HG03558 (cell line): ENCODE data around the gene GNMT.
A peak's percentile ranks its signal among the peaks of the same experiment; 100 is the strongest.

ENCODE experiments used
- ATAC-seq: cut with Tn5 transposase; IDR thresholded peaks from one replicate; pipeline ENCODE4 v1.9.1; 2021; ENCODE audit warnings: moderate number of reproducible peaks; ENCODE audit not compliant: unreplicated experiment; ENCODE audit errors: extremely low read depth

The GNMT gene

GRCh38 chr6:42960243-42961019, at the start of gene GNMT:
Gene GNMT (plus strand): TSS chr6:42960754. CDS start chr6:42960768, 14 bp downstream.
- no peak for ATAC-seq

DNA sequence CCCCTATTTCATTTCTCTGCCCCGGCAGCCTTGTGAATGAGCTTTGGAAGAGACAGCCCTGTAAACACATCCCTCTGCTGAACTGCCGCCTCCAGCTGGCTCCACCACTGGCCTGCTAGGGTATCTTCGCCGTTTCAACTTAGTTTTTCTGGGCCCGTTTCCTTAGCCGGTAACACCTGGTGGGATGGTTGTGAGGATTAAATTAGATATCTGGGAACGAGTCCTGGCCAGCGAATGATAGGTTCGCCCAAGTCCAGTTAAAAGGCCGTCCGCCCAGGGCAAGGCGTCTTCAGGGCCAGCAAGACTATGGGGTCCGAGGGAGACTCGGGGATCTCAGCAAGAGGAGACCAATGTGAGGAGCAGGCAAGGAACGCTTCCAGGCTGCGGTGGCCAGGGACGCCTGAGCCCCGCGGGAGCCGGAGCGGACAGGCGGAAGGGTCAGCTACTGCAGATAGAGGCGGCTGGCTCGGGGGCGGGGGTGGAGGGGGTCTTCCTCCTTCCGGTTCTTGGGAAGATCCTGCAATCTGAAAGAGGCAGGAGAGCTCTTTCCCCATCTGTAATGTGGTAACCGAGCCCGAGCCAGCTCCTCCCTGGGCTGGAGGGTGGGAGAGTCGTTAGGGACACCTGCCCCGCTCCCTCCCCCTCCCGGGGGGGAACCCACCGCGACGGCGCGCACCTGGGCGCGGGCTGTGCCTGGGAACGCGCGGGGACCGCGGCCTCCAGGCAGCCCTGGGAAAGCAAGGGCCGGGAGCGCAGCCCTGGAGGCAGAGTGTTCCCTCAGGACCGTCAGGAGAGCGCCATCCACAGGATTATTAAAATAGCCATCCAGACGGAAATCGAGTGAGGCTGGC, 49.2 kb upstream of the GNMT start:
- no peak for ATAC-seq

DNA sequence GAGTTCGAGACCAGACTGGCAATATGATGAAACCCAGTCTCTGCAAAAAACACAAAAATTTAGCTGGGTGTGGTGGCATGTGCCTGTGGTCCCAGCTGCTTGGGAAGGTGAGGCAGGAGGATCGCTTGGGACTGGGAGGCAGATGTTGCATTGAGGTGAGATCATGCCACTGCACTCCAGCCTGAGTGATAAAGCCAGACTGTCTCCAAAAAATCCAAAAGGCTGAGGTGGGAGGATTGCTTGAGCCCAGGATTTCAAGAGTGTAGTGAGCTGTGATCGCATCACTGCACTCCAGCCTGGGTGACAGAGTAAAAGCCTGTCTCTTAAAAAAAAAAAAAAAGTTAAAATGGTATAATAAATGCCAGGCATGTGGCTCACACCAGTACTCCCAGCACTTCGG, 46.0 kb upstream of the GNMT start:
- no peak for ATAC-seq

DNA sequence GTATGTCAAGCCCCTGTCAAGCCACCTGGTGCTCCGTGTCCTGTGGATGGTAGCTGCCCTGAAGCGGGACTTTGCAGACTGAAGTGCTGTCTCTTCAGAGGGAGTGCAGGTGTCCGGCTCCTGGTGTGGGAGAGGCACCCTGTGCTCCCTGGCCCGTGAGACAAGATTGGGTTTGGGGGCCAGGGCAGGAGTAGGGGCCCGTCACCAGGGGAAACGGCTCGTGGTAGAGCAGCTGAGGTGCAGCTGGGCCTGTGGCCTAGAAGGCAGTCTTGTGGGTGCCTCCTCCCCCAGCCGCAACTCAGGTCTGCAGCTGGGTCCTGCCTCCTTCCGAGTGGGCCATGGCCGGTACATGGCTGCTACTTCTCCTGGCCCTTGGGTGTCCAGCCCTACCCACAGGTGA, 44.8 kb upstream of the GNMT start, which contains the start of gene PTCRA:
Gene PTCRA (plus strand): TSS at position 322 of the 400 bp plus-strand sequence. CDS start 17 bp downstream, at position 339.
- ATAC-seq = no peak

- no peak for ATAC-seq
Observed at GRCh38 chr6:42916288-42916687, 44.3 kb upstream of the GNMT start.

DNA sequence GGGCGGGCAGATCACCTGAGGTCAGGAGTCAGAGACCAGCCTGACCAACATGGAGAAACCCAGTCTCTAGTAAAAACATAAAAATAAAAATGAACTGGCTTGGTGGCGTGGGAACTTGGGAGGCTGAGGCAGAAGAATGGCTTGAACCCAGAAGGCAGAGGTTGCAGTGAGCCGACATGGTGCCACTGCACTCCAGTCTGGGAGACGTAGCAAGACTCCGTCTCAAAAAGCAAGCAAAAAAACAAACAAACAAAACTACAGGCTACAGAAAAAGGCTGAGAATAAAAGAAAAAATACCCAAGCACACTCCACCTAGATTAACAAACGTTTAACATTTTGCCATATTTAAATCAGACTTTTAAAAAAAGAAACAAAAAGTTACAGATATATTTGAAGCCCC, 38.8 kb upstream of the GNMT start:
- ATAC-seq = no peak

DNA sequence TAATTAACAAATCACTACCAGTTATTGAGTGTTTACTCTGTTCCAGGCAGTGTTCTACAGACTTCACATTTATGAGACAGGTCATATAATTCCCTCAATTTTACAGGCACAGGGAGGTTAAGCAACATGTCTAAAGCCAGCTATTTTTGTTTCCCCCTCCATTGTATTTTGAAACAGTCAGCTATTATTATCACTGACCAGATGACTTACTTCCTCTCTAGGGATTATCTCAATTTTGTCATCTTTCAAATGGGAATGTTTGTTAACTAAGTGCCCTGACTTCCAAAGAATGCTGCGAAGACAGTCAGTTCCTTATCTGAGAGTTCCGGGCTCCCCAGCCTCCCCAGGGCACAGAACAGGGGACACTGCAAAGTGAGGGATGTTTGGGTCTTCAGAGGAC, 36.9 kb upstream of the GNMT start:
- no peak for ATAC-seq

- ATAC-seq = no peak
Observed at GRCh38 chr6:42925248-42925857, 35.2 kb upstream of the GNMT start.

DNA sequence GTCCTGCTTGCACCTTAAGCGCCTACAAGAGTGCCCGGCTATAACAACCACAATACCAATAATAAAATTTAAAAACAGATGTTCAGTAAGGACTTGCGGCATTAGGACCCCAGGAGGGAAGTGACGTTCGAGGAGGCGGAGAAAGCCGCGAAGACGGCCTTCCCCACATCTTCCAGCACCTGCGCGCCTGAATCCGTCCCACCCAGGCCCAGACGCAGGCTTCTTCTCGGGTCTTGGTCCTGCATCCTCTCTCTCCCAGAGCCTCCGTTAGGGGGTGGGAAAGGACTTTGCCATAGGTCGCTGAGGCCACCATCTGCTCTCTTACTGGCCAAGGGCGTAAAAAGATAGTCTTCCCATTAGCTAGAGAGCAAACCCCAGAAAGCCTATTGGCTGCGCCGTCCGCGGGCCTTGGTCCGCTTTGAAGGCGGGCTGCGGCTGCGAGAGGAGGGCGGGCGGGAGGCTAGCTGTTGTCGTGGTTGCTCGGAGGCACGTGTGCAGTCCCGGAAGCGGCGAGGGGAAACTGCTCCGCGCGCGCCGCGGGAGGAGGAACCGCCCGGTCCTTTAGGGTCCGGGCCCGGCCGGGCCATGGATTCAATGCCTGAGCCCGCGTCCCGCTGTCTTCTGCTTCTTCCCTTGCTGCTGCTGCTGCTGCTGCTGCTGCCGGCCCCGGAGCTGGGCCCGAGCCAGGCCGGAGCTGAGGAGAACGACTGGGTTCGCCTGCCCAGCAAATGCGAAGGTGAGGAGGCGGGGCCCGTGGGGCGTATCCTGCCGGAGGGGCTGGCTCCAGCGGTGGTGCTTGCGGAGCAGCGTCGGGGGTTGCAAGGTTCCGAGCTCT, 31.4 kb upstream of the GNMT start, which contains the start of gene CNPY3:
Gene CNPY3 (plus strand): TSS at position 495 of the 835 bp plus-strand sequence. CDS start 91 bp downstream, at position 586.
- ATAC-seq = peak; percentile 52

GRCh38 chr6:42929821-42930360, 30.7 kb upstream of the GNMT start:
- peak; percentile 44 for ATAC-seq

- no peak for ATAC-seq
Observed at GRCh38 chr6:42932412-42932811, 28.1 kb upstream of the GNMT start.

DNA sequence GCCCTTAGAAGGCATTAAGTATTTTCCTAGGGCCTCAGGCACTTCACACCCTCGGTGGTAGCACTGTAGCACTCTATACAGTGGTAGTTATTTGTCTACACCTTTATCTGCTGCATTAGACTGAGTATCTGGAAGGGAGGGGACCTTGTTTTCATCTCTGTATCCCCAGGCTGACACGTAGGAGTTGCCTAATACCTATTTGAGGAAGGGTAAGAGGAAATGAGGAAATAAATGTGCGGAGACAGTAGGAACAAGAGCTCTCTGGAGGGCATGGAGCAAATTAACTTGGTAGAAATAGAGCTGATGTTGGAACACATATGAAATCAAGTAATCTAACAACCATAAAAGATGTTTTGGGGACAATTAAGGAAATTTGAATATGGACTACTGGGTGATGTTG, 27.3 kb upstream of the GNMT start:
- no peak for ATAC-seq

GRCh38 chr6:42935322-42935721, 25.2 kb upstream of the GNMT start:
- ATAC-seq = no peak

DNA sequence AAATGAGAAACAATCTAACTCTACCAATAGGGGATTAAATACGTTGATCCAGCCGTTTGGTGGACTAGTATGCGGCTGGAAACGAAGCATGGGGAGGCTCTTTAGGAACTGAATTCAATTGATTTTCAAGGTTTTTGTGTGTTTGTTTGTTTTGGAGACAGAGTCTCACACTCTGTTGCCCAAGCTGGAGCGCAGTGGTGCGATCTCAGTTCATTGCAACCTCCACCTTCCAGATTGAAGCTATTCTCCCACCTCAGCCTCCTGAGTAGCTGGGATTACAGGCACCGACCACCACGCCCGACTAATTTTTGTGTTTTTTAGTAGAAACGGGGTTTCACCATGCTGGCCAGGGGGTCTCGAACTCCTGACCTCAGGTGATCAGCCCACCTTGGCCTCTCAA, 24.2 kb upstream of the GNMT start:
- no peak for ATAC-seq

- ATAC-seq = no peak
Observed at GRCh38 chr6:42937548-42938427, 22.8 kb upstream of the GNMT start.

DNA sequence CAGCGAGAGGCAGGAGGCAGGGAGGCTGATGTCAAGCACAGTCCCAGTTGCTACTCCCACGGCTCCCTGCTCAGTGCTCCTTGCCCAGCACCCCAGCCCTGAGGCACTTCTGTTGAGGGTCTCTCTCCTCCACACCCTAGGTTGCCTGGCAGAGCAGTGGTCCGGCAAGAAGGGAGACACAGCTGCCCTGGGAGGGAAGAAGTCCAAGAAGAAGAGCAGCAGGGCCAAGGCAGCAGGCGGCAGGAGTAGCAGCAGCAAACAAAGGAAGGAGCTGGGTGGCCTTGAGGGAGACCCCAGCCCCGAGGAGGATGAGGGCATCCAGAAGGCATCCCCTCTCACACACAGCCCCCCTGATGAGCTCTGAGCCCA, 22.1 kb upstream of the GNMT start:
- no peak for ATAC-seq

- ATAC-seq = no peak
Observed at GRCh38 chr6:42938987-42939809, 21.4 kb upstream of the GNMT start.

GRCh38 chr6:42939810-42940167, 20.8 kb upstream of the GNMT start:
- ATAC-seq = no peak
